ENCODE measurements around the gene MRPS27.

GRCh38 chr5:72242796-72243475, 77.1 kb downstream of the MRPS27 start:
- TF ChIP-seq POLR2A (IDR thresholded peaks at IDR 0.05; ENCODE audit: low read depth, low read length) (no peak), CTCF (conservative IDR thresholded peaks at IDR 0.05; ENCODE audit: low read depth, low read length) (no peak), CHD1 (IDR thresholded peaks at IDR 0.05; ENCODE audit: low read depth, low read length) (no peak), FOS (IDR thresholded peaks at IDR 0.05; ENCODE audit: low read depth, low read length) (no peak)
